Eye (tissue), 1 donor: ENCODE data around the gene SPCS2.
A peak's percentile ranks its signal among the peaks of the same experiment; 100 is the strongest.

ENCODE experiments used
- DNase-seq: peaks from one replicate; pipeline ENCODE4 v3.0.0-alpha.2; 2015

Gene SPCS2

GRCh38 chr11:74948898-74949752 is at the start of gene SPCS2, which contains the start of gene XRRA1:
Gene SPCS2, plus strand, starts transcription at chr11:74949266. Its CDS starts 20 bp downstream, at chr11:74949286.
Gene XRRA1, minus strand, starts transcription at chr11:74949091. Its CDS starts 8,213 bp downstream, at chr11:74940878.
- peak; percentile 99 for DNase-seq

GRCh38 chr11:74902342-74902741 is 46.7 kb upstream of the SPCS2 start:
- no peak for DNase-seq

DNA sequence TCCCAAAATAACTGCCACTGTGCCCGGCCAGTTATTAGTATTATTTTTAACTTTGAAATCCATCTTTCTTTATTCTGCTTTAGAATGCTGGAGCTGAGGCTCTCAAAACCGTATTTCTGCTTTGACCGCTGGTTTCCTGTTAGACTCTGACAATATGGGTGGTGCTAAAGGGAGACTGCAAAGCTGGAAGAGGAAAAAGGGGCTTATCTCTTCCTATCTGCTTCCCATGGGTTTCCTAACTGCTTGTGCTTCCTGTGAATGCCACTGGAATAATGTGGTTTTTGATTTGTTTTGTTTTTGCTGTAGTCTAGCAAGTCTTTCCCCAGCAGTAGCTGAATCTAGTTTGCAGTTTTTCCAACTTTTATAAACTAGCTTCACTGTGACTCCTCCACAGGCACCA is 43.7 kb upstream of the SPCS2 start:
- DNase-seq: no peak

- DNase-seq: peak; percentile 1
Observed at GRCh38 chr11:74909385-74909784, 39.7 kb upstream of the SPCS2 start.

GRCh38 chr11:74909812-74910211 is 39.3 kb upstream of the SPCS2 start:
- no peak for DNase-seq

DNA sequence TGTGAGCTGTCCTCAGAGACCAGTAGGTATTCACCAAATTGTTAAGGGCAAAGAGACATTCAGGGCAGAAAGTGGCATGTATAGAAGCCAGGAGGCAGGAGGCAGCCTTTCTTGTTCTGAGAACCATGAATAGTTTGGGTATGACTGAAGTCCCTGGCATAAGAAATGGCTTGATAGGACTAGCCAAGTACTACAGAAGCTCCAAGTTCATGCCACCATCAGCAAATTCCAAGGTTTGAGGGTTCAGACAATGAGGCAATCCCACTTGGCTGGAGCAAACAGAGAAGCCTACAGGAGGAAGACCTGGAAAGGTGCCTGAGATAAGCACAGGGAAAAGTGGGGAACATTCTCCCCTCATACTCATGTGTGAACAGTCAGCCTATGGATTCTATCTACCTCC is 25.9 kb upstream of the SPCS2 start:
- DNase-seq: no peak

DNA sequence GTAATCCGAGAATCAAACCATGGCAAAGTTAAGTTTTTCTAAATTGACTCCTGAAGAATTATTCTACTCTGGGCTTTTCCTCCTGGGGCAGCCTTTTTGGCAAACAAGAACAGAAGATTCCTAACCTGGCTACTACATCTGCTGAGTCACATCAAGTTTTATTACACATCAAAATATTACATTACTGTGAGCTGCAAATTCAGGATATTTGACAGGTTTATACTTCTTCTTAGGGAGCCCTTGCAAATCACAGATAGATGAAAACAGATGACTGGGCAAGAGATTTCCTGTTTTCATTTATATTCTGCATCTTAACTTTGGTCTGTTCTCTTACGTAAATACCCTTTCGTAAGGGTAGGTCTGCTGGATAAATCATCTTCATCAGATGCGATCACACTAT is 23.8 kb upstream of the SPCS2 start:
- no peak for DNase-seq

DNA sequence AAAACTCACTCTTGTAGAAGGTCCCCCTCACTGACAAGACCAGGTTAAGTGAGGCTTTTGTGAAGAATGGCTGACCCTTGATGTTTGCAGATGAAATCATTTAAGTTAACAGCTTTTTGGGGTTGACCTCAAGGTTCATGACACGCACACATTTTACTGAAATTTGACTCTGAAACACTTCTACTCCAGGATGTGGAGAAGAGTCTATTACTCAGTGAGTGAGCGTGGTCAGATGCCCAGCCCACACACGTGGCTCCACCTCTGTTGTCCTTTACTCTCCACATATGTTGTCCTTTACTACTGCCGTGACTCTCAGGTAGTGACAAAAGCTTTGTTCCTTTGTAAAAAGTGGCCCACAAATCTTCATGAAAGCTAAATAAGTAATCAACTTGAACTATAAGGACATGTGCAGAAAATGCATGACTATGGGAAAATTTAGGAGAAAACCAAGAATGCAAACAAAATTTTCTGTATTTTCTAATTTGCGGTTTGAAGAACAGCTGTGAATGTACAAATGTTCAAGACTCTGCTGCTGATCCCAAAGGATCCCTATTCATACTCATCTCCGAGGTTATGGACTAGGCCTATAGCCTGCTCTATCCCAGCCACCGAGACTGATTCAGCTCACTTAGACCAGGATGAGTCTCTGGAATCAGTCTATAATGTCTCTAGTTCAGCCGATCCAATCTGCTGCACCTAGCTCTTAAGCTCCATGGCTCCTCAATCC is 22.6 kb upstream of the SPCS2 start:
- no peak for DNase-seq

DNA sequence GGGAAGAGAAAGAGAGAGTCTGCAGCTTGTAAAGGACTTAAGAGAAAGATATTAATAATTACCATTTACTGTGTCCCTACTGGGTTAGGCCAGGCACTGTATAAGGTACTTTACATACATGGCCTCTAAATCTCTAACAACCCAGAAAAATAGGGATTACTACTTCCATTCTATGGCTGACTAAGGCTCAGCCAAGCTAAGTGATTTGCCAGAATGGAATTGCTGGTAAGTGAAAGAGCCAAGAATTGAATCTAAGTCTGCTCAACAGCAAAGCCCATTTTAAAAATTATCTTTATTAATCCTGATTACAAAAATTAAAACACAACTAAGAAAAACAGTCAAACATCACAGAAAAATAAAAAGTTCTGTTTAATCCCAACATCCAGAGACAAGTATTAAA is 21.6 kb upstream of the SPCS2 start:
- no peak for DNase-seq

GRCh38 chr11:74929431-74930363 is 19.4 kb upstream of the SPCS2 start:
- peak; percentile 94 for DNase-seq

- no peak for DNase-seq
Observed at GRCh38 chr11:74932169-74932568, 16.9 kb upstream of the SPCS2 start.

DNA sequence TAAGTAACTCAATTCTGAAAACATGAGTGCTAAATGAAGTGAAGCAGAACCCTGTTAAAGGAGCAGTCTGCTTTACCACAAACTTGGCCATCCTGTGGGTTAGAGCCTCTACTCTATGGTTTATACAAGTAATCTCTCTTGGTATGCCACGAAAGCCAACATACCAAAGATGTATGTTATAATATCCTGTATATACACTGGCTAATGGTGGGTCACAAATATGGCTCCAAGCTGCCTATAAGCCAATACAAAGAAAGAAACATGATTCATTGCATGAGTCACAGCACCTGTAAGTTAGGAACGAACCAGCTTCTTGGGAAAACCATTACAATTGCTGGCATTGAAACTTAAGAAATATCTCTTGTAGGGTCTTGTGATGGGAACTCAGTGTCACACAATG is 16.3 kb upstream of the SPCS2 start:
- no peak for DNase-seq

DNA sequence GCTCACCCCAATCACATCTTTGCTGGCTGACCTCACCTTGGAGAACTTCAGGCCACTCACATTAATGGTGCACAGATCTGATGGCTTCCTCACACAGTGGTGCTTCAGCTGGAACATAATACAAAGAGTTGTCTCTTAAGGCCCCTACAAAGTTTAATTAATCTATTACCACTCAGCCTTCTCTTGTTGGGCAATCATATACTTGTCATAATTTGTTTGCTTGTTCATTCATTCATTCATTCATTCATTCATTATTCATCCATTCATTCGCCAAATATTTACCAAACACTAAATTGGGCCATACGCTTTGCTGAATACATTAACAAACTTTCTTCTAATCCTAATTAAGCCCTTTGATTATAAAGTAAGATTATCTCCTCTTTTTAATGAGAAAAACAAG is 15.3 kb upstream of the SPCS2 start:
- no peak for DNase-seq

DNA sequence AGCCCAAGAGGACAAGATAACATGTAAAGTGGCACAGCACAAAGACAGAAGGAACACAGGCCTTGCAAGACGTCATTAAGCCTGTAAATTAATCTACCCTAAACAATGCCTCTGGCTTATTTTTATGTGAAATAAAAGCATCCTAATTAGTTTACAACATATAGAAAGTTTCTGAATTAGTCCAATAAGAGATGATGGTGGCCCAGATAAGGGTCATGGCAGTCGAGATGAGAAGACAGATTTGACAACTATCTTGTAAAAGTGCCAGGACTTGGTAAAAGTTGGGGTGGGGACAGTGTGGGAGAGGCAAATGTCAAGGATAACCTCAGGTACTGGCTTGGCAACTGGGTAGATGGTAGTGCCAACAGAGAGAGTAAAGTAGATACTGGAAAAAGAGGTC is 13.8 kb upstream of the SPCS2 start:
- no peak for DNase-seq

DNA sequence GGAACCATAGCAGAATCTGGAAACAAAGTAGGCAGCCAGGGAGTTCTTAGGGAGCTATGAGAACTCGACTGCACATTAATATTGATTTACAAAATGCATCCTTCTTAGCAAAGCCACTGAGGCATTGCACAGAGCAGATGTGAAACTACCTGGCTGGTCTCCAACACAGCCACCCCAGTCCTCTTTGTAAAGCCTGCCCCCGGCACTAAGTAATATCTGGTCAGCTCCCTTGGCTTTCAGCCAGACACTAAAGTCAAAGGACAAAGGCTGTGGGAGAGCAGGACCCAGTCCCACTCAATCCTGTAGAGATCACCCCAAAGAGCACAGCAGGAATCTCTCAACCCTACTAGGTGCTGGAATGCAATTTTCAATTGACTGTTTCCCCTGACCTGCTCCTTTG is 13.0 kb upstream of the SPCS2 start:
- no peak for DNase-seq

- no peak for DNase-seq
Observed at GRCh38 chr11:74936976-74937375, 12.1 kb upstream of the SPCS2 start.

GRCh38 chr11:74937696-74938475 is 11.2 kb upstream of the SPCS2 start:
- no peak for DNase-seq

- DNase-seq: no peak
Observed at GRCh38 chr11:74941492-74941891, 7.6 kb upstream of the SPCS2 start.

- no peak for DNase-seq
Observed at GRCh38 chr11:74942073-74942759, 6.8 kb upstream of the SPCS2 start.

DNA sequence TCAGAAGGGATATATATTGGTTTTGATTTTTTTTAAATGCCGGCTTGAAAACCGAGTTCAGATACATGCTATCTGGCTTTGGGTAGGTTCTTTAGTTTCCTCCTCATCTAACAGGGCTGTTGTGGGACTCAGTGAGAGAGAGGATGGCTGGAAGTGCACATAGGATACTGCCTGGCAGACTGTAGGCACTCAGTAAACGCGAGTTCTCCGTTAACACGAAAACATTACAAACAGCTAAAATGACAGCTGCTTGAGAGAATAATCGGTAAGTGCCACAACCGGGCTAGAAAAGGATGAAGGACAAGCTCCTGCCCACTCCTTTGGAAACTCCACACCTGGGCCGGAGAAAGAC is 544 bp upstream of the SPCS2 start:
- no peak for DNase-seq

- DNase-seq: peak; percentile 38
Observed at GRCh38 chr11:74949753-74950137, 679 bp downstream of the SPCS2 start.
